GM19397 (cell line): Measurements from ENCODE around the gene LILRA5.
A peak's percentile ranks its signal among the peaks of the same experiment; 100 is the strongest.
"Not testable (repeated sequence)": the region's sequence is repeated elsewhere in the genome, so short reads cannot be mapped to it uniquely, and the experiment has no call there.

Source experiments
- ATAC-seq: cut with Tn5 transposase; IDR thresholded peaks from one replicate; pipeline ENCODE4 v1.9.1; 2021; ENCODE audit warnings: mild to moderate bottlenecking, moderate library complexity; ENCODE audit not compliant: unreplicated experiment

LILRA5 gene

DNA sequence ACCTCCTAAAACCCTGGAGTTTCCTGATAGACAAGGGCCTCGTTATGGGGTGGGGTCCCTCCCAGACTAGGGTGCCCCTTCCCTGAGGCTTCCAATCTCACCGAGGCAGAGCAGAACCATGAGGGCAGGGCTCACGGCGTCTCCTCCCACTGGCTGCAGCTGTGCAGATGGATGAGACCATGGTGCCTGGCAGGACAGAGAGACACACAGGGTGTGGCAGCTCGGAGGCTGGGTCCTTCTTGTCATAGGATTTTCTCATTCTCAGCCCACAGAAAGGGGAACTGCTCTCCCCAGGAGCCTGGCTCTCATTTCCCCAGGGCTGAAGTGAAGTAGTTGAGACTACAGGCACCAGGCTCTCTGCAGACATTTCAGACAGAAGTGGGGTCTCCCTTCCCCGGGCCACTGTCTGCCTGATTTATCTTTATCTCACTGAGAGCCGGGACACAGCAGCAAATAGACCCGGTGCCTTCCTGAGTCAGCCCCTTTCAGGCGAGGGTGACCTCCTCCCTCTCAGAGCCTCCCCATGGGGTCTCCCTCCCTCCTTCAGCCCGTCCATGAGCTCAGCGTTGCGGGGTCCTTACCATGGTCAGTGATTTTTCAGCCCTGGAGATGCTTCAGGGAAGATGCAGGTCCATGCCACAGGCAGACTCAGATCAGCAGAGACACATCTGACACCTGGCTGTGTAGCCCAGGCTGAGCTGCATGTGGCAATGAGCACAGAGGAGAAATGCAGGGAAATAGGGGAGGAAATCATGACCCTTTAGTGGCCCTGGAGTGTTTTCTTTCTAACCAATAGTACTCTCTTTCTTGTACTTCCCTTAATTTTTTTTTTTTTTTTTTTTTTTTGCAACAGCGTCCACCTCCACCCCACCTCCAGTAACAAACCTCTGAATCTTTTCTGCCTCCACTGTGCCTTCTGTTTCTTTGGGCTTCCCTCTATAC lies at the start of gene LILRA5:
Gene LILRA5, minus strand, starts transcription at position 731 of the 942 bp plus-strand sequence. Its CDS starts 147 bp downstream, at position 584.
- ATAC-seq, result no peak

DNA sequence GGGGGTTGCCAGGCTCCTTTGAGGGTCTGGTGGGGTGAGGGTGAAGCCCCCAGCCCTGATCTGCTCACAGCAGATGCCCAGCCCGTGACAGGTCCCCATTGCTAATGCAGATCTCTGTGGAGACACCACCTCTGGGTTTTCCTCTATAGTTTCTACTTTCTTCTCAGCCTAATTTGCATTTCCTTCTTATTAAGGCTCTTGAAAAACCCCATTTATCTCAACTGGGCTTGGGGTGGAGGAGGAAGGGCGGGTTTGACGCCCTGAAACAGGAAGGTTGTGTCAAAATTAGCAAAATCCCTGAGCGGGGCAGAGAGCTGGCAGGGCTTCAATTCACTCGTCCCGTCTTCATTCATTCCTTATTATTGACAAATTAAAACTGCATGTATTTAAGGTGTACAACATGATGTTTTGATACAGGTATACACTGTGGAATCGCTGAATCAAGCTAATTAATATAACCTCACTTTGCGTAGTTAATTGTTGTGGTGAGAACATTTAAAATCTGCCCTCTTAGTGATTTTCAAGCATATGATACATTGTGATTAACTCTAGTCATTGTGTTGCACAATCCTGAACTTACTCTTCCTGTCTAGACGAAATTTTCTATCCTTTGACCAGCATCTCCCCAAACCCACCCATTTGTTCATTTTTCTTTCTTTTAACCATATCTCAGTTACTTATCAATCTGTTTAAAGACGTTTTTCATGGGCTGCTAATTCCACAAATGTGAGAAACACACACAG lies 48.9 kb upstream of the LILRA5 start:
- ATAC-seq, result not testable (repeated sequence)

DNA sequence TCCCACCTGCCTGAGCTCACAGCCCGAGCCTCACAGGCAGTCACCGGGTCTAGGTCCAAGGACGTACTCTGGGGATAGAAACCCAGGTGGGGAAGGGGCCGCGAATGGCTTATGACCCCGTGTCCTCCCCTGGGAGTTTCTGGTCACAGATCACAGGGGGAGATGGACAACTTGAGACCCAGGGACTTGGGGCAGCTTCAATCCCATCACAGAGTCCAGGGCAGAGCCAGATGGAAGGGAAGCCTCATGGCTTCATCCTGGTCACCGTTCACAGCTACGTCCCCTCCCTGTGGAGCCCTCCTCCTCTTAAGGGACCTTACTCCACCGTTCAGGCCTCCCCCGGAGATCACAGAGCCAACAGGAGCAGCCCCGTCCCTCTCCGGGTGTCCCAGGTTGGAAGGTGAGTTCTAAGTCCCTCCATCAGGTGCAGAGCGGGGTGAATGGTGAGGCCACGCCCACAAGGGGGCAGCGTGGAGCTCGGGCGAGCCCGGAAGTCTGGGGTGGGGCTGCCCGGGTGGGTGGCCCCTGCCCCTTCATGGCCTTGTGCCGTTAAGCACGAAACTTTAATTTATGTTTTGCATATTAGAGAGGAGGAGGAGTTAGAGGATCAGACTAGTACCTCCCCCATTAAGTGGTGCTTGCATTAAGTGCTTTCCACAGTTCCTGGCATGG lies 46.3 kb upstream of the LILRA5 start:
- ATAC-seq, result peak; percentile 67

DNA sequence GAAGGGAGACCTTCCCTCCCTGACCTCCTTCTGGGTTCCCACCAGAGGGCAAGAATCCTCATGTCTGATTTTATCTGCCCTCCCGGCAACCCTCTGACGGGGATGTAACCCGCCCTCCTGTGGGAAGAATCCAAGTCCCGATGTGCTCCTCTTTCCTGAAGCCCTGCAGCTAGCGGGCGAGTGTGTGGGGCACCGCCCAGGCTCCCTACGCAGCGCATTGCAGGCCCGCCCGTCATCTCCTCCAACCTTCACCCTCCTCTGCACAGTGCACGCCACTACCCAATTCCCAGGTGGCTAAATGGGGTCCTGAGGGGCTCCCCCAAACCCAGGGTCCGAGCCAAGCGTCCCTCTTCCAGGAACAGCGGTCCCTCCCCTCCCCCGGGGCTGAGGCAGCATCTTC lies 44.4 kb upstream of the LILRA5 start:
- ATAC-seq, result no peak

DNA sequence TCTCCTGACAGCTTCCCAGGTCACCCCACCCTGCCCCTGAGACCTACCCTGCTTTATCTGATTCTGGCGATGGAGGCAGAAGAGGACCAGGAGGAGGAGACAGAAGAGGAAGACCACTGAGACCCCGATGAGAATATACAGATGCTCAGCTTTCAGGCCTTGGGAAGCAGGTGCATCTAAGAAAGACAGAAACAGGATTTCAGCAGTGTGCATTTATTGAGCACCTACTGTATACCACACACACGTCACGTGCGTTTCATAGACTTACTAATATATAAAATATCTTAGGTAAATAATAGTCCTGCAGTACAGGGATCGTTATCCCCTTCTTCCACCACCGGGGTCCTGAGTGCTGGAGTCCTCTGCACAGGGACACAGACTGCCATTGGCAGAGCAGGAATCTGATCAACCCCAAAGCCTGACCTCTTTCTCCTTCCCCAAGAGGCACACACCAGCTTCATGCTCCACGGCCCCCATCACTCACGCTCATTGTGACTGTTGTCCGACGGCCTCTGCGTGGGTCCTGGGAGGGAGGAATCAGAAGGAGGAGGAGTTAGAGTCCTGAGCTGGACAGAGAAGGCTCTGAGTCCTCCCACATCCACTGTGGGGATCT lies 43.6 kb upstream of the LILRA5 start:
- no peak for ATAC-seq

DNA sequence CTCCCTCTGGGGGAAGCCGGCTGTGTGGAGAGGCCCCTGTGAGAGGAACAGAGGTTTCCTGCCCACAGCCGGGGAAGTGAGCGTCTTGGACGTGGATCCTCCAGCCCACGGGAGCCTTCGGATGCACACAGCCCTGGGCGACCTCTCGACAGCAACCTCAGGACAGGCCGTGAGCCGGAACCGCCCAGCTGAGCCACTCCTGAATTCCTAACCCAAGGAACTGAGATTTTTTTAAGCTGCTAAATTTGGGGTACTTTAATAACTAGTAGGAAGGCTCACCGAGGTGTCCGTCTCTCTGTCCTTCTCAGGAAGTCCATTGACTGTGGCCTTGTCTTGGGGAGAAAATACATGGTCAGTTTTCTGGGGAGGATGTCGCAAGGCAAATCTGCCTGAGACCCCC lies 42.7 kb upstream of the LILRA5 start:
- no peak for ATAC-seq

DNA sequence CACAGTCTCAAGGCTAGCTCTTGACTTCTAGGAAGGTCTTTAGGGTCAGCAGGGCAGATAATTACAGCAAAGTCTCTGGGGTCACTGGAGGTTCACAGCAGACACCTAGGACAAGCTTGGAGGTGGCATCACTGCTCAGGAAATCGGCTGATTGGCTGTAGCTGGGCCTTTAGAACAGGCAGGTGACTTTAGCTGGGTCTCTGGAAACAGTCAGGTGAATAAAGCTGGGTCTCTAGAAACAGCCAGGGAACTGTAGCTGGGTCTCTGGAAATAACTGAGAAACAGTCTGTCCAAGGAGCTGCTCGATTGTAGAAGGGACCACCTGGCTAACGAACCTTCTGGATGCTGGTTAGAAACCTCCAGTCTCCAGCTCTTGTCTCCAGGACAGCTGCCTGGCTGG lies 41.8 kb upstream of the LILRA5 start:
- no peak for ATAC-seq

DNA sequence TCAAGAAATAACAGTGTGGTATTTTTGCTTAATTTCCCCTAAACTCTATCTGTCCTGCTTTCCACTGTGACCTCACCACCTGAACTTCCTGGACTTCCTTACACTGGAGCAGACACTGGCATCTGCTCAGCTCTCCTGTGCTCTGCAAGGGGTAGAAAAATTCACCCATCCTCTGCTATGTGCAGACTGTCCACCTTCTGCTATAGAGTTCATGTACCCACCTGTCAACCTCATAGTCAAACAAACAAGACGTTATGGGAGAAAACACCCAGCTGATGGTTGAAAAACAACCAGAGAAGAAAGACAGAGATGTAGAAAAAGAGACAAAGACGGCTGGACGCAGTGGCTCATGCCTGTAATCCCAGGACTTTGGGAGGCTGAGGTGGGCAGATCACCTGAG lies 39.6 kb upstream of the LILRA5 start:
- no peak for ATAC-seq

DNA sequence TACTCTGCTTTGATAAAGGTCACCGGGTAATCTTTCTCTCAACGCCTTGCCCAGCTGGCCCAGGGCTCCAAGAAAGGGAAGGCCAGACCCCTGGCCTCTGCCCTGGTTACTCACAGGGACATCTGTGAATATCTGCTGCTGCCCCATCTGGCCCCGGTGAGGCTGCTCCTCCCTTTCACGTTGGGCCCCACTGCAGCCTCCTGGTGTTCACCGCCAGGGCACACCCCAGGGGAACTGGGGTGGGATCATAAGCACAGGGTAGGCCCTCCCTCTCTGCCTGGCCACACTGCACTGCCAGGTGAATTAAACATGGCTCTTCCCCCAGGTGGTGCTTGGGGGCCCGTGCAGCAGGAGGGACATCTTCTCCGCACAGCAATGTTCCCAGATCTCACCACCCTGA lies 39.1 kb upstream of the LILRA5 start:
- ATAC-seq, result no peak

DNA sequence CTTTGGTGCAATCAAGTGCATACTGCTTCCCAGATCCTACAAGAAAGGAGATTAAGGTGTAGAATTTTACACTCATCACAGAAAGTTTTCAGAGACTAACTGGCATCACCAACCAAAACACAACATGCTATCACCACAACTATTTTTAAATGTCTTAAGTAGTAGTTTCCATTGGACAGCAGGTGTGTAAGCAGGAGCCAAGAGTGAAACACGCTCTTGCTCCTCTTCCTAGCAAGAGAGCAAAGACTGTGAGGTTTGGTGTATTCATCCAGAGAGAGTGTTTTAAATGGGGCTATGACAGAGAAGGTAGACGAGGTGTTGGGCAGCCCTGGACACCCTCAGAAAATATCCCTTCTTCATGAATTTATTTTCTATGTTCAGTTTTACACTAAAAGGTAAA lies 38.5 kb upstream of the LILRA5 start:
- no peak for ATAC-seq

DNA sequence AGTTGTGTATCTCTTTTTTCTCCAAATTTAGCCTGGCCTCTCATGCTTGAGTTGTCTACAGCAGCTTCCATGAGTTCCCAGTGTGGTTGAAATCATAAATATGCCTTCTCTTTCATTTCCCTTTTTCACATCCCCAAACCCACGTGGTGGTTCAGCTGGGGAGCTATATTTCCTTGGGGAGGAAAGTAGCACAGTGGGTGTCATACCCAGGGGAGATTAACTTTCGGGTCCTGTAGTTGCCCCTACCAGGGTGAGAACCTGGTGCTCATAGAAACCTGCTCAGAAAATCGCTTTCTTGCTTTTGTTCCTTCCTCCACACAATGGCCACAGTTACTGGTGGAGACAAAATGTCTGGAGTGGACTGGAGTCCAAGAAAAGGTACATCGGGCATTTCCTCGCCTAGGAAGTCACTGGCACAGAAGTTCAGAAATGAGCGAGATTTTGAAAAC lies 33.0 kb upstream of the LILRA5 start:
- no peak for ATAC-seq

DNA sequence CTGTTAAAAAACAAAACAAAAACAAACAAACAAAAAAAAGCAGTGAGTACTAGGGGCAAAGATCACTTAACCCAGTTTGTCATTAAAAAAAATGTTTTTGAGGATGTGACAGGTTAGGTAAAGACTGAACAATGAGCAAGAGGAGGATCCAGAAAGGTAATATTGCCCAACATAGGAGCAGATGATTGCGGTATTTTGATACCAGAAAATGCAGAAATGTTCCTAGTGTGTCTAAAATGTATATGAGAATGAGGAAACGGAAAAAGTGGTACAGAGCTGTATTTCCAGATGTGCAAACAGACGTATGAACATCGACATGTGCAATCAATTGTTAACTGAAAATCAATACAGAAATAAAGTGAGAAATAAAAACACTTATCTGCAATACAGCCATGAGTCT lies 30.9 kb upstream of the LILRA5 start:
- no peak for ATAC-seq

DNA sequence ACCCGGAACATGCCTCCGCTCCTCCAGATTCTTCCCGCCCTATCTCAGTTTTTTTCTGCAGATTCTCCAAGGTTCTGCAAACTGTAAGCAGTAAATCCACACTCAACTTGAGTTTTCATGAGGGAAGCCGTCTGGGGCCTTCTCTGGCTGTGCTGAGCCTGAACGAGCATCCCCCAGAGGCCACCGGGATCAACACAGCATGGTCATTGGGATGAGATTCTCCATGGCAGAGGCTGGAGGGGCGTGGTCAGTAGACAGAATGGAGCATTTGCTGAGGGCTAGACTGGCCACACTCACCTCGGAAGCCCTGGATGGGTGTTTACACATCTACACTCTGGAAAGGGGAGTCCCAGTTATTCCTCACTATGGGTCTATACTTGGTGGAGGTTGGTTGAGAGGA lies 28.3 kb upstream of the LILRA5 start:
- ATAC-seq, result no peak

DNA sequence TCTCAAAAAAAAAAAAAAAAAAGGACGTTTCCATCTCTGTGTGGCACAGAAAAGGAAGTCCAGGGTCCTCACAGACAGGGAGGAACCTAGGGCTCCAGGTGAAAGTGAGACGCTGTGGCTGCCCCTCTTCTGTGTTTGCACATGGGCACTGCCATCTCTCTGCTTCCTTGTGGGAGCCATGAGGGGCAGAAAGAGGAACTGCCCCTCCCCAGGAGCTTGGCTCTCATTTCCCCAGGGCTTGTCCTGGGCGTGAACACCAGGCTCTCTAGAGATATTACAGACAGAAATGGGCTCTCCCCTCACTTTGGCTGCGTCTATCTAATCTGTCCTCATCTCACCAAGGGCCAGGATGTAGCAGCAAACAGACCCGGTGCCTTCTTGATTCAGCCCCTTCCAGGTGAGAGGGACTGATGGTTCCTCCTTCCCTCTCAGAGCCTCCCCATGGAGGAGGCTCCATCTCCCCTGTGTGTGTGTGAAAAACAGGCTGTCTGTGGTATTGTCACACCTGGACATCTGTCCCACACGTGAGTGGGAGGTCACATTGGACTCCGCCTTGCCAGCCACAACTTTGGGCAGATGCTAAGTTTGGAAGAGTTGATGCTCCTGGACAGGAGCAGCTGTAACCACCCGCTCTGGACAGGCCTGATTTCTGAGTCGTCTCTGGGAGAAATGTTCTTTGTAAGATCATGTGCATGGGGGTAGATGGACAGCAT lies 26.8 kb upstream of the LILRA5 start:
- ATAC-seq, result no peak

DNA sequence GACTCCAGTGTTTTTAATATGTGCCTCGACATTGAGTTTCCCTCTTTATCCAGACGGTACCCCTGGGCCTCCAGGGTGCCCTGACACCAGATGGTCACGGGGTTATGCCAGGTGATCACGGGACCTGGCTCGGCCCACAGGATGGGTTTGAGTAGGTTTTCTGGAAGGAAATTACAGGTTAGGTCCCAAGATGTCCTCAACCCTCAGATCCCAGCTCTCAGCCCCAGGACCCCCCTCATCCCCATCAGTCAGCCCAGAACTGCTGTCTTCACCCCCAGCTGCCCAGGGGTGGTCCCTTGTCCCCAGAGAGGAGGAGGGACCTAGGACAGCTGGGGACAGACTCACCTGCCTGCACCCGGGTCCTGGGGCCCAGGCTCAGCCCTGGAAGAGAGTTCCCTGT lies 25.6 kb upstream of the LILRA5 start:
- no peak for ATAC-seq

DNA sequence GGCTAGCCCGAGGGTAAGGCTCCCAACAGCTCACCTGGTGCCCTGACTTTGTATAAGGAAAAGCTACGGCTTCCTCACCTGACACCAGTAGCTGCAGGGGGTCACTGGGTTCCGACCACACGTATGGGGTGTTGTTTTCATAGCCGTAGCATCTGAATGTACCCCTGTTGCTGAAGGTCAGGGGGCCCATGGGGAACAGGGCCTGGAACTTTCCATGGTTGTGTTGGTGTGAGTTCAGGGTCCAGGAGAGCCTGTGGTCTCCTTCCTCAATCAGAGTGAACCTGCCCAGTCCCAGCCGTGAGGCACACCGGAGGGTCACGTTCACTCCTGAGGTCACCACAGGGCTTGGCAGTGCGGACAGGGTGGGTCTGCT lies 24.9 kb upstream of the LILRA5 start:
- ATAC-seq, result no peak

DNA sequence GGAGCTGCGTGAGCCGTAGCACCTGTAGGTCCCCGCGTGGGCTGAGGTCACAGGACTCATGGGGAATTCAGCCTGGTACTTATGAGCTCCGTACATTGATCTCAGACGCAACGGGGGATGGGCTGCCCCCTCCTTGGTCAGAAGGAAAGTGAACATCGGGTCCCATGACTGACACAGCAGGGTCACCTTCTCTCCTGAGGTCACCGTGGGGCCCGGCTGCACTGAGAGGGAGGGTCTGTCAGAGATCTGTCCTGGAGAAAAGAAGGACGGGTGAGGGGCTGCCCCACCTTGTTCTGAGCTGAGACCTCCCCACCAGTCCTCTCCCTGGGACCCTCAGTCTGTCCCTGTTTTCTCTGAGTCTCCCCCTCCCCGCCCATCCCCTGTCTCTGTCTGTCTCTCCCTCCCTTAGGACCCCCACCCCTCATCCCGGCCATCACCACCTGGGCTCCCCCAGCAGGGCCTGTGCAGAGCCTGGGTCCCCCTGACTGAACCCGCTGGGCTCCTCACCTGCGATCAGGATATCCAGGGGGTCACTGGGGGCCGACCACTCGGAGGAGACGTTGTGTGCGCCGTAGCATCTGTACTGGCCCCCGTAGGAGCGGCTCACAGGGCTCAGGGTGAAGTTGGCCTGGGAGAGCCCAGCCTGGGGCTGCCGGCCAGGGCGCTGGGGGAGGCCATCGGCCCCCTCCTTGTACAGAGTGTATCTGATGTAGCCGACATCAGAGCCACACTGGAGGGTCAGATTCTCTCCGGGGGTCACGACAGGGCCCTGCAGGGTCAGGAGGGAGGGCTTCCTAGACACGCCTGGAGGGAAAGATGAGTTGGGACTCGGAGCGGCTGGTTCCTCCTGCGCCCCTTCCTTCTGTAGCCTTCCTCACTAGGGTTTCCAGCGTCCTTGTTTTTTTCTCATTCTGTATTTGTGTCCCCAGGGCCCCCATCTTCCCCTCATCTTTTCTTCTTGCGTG lies 24.2 kb upstream of the LILRA5 start:
- no peak for ATAC-seq

DNA sequence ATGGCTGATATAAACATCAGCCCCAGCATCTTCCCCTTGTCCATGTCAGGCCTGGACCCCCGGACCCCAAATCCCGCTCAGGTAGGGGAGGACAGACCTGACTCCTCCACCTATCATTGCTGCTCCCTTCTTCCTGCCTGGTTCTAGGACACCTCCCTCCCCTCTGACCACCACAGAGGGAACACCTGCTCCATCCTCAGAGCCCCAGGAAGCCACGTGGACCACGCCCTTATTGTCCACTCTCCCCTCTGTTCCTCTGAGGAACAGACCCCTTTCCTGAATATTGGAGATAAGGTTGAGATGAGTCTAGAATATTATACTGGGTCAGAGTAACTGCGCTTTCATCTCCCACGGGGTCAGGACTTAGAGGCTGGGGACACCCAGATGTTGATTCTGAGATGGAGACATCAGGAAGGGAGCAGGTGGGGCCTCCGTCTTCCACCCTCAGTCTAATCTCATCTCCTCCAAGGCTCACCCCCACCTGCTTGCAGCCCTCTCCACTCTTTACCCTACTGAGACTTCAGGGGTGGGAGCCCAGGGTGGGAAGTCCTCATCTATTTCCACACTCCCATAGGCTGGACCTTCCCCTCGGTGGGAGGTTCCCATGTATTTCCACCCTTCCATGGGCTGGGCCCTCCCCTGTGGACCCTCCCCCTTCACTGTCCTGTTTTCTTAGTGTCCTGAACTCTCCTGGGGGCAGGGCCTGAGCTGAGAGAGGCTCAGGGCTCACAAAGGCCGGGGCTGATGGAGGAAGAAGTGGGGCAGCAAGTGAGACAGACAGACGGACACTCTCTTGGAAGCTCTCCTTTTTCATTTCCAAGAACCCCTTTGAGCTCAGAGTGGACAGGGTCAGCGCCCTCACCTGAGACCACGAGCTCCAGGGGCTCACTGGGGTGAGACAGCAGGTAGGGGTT lies 23.3 kb upstream of the LILRA5 start:
- no peak for ATAC-seq
